Hepatocyte (in vitro differentiated cells): ENCODE data around the gene CXCR4. TPM values are rescaled to one million over a fixed set of nuclear protein-coding genes. Genes with fewer than 3 reads are reported as not detected.

ENCODE experiments used
- DNase-seq: peaks from one replicate; pipeline ENCODE4 v3.0.0-alpha.2; 2016; ENCODE audit warnings: low spot score
- H2AFZ ChIP-seq: fragments of 200-600 bp; sonication (generic); 2 replicates; pipeline ENCODE4 v1.6.0; 2016; ENCODE audit warnings: antibody characterized with exemption, mild to moderate bottlenecking
- H3K27ac ChIP-seq: fragments of 200-600 bp; sonication (generic); 2 replicates; pipeline ENCODE4 v1.5.1; 2016; ENCODE audit warnings: mild to moderate bottlenecking
- H3K27me3 ChIP-seq: fragments of 200-600 bp; sonication (generic); 2 replicates; pipeline ENCODE4 v1.6.1; 2016
- H3K36me3 ChIP-seq: fragments of 200-600 bp; sonication (generic); replicated peaks from 2 replicates; pipeline ENCODE4 v1.5.1; 2016; ENCODE audit warnings: low read depth; ENCODE audit not compliant: insufficient read depth
- H3K4me1 ChIP-seq: fragments of 200-600 bp; sonication (generic); 2 replicates; pipeline ENCODE4 v1.5.1; 2016; ENCODE audit warnings: mild to moderate bottlenecking, moderate library complexity; ENCODE audit not compliant: insufficient read depth
- H3K4me2 ChIP-seq: fragments of 200-600 bp; sonication (generic); 2 replicates; pipeline ENCODE4 v1.6.0; 2016
- H3K4me3 ChIP-seq: fragments of 200-600 bp; sonication (generic); 2 replicates; pipeline ENCODE4 v1.5.1; 2016; ENCODE audit warnings: mild to moderate bottlenecking
- H3K79me2 ChIP-seq: fragments of 200-600 bp; sonication (generic); 2 replicates; pipeline ENCODE4 v1.6.0; 2017; ENCODE audit warnings: mild to moderate bottlenecking
- H3K9me2 ChIP-seq: fragments of 200-600 bp; sonication (generic); replicated peaks from 2 replicates; pipeline ENCODE4 v1.6.0; 2017; ENCODE audit warnings: mild to moderate bottlenecking; ENCODE audit not compliant: insufficient read depth
- H3K9me3 ChIP-seq: fragments of 200-600 bp; sonication (generic); 2 replicates; pipeline ENCODE4 v1.5.1; 2016; ENCODE audit warnings: low read depth, mild to moderate bottlenecking
- H4K20me1 ChIP-seq: fragments of 200-600 bp; sonication (generic); 2 replicates; pipeline ENCODE4 v1.6.0; 2016; ENCODE audit warnings: mild to moderate bottlenecking; ENCODE audit not compliant: insufficient read depth, poor library complexity, severe bottlenecking
- CTCF ChIP-seq: fragments of 200-600 bp; sonication (generic); IDR thresholded peaks from 2 replicates; pipeline ENCODE4 v1.5.1; 2016; ENCODE audit warnings: antibody characterized with exemption, mild to moderate bottlenecking; ENCODE audit not compliant: poor library complexity
- EZH2 ChIP-seq: fragments of 200-600 bp; sonication (generic); IDR thresholded peaks from 2 replicates; pipeline ENCODE4 v1.6.1; 2016; ENCODE audit warnings: antibody characterized with exemption, mild to moderate bottlenecking, borderline replicate concordance
- EZH2phosphoT487 ChIP-seq: fragments of 200-600 bp; sonication (generic); IDR thresholded peaks from one replicate; pipeline ENCODE4 v1.6.1; 2018; ENCODE audit warnings: antibody characterized with exemption, mild to moderate bottlenecking, low read depth, moderate library complexity; ENCODE audit not compliant: unreplicated experiment, severe bottlenecking
- WGBS: methylation state at CpG from one replicate; pipeline ENCODE4 v1.1.6; 2016; ENCODE audit warnings: low lambda C conversion rate; ENCODE audit errors: missing lambda C conversion rate; 5-methylcytosine and 5-hydroxymethylcytosine counted together
- polyA plus RNA-seq: library from polyadenylated mRNA; unstranded; fragments of >200 nt; fragmentation: Nextera tagmentation; extraction: Ambion mirVana; gene quantifications from 2 replicates; pipeline ENCODE4 v1.2.1, GENCODE V29; 2016
- total RNA-seq: library from RNA; depleted of rRNA; stranded (reverse); fragments of >200 nt; gene quantifications from 2 replicates; pipeline ENCODE4 v1.2.3, GENCODE V29; 2014

CXCR4 gene
- total and polyA plus RNA-seq, 2 experiments from 2014 or later: 3.8 to 6.2 TPM

DNA sequence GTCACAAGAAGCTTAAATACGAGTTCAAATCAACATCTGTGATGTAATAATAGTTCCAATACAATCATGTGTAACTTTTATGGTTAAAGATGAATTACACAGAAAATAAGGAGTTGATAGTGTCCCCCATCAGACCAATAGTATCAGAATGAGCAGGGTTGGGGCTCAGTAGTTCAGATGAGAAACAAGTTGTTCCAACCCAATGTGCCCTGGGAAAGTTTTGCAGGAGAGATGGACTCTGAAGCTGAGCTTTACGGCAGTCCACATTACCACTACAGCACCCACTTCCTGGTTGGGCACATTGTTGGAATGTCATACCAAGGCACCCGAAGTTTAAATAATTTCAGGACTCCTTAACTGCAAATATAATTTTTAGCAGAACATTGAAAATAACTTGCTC, 12.1 kb upstream of the CXCR4 start:
- DNase-seq: no peak
- no peaks in the 10 kb centered on the region for H3K79me2 ChIP-seq
- H3K27ac ChIP-seq: no peak overlapping the region
- 80% methylated on average over 3 of the region's 3 CpGs for WGBS
- H3K9me2 ChIP-seq: no peaks in the 10 kb centered on the region
- peaks cover 14% of the 10 kb centered on the region for H3K27me3 ChIP-seq
- TF ChIP-seq EZH2 (no peak), EZH2phosphoT487 (no peak), CTCF (no peak)
- H3K4me3 ChIP-seq: no peak overlapping the region
- no peak overlapping the region for H2AFZ ChIP-seq
- no peaks in the 10 kb centered on the region for H3K36me3 ChIP-seq
- no peak overlapping the region for H3K4me2 ChIP-seq
- no peaks in the 10 kb centered on the region for H4K20me1 ChIP-seq
- H3K9me3 ChIP-seq: no peaks in the 10 kb centered on the region
- peaks cover 7% of the 10 kb centered on the region for H3K4me1 ChIP-seq

- Histone ChIP-seq H3K9me3 (no peaks in the 10 kb centered on the region), H3K27me3 (peaks cover 17% of the 10 kb centered on the region), H3K36me3 (no peaks in the 10 kb centered on the region), H3K4me1 (peaks cover 7% of the 10 kb centered on the region), H3K27ac (no peak overlapping the region), H4K20me1 (no peaks in the 10 kb centered on the region), H3K79me2 (no peaks in the 10 kb centered on the region), H3K4me3 (no peak overlapping the region), H2AFZ (no peak overlapping the region), H3K9me2 (no peaks in the 10 kb centered on the region), H3K4me2 (no peak overlapping the region)
- TF ChIP-seq EZH2phosphoT487 (no peak), EZH2 (no peak), CTCF (no peak)
- 88% methylated on average over 4 of the region's 4 CpGs for WGBS
- no peak for DNase-seq
These were observed 11.7 kb upstream of the CXCR4 start for GRCh38 chr2:136129601-136130000.

DNA sequence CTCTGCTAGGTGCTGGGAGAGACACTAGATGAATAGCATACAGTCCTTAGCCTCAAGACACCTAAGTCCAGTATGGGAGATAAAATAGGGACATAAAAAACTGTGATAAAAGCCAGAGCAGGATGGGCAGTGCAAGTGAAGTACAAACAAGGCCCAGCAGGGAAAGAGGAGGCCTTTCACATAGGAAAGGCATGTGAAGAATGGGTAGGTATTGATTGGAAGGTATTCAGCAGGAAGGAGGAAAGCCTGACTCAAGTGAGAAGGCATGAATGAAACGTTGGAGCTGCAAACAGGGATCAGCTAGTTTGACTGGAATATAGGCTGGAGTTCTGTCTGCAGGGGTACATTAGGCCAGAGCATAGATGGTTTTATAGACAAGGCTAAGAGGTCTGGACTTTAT, 11.0 kb upstream of the CXCR4 start:
- no peak for TF ChIP-seq EZH2
- no peak for TF ChIP-seq EZH2phosphoT487
- TF ChIP-seq CTCF: no peak
- Histone ChIP-seq H3K27me3 (peaks cover 21% of the 10 kb centered on the region), H3K9me2 (no peaks in the 10 kb centered on the region), H3K36me3 (no peaks in the 10 kb centered on the region), H3K79me2 (no peaks in the 10 kb centered on the region), H3K4me2 (no peak overlapping the region), H3K9me3 (no peaks in the 10 kb centered on the region), H3K4me3 (no peak overlapping the region), H3K4me1 (peaks cover 7% of the 10 kb centered on the region), H4K20me1 (no peaks in the 10 kb centered on the region), H2AFZ (no peak overlapping the region), H3K27ac (no peak overlapping the region)
- WGBS: 17% methylated on average over 1 of the region's 1 CpG
- DNase-seq: no peak

- Histone ChIP-seq H3K4me2 (no peak overlapping the region), H3K4me3 (no peak overlapping the region), H2AFZ (no peak overlapping the region), H4K20me1 (no peaks in the 10 kb centered on the region), H3K9me2 (no peaks in the 10 kb centered on the region), H3K27ac (no peak overlapping the region), H3K27me3 (peaks cover 21% of the 10 kb centered on the region), H3K79me2 (no peaks in the 10 kb centered on the region), H3K4me1 (peaks cover 7% of the 10 kb centered on the region), H3K9me3 (no peaks in the 10 kb centered on the region), H3K36me3 (no peaks in the 10 kb centered on the region)
- DNase-seq: no peak
- TF ChIP-seq EZH2phosphoT487: no peak
- no peak for TF ChIP-seq EZH2
- TF ChIP-seq CTCF: no peak
- WGBS: 95% methylated on average over 2 of the region's 2 CpGs
These were observed 10.4 kb upstream of the CXCR4 start for GRCh38 chr2:136128366-136128765.
